ENCODE measurements around the gene UGT2B17. TPM values are rescaled to one million over a fixed set of nuclear protein-coding genes. Genes with fewer than 3 reads are reported as not detected.
"Not testable (repeated sequence)": the region's sequence is repeated elsewhere in the genome, so short reads cannot be mapped to it uniquely, and the experiment has no call there.

Gene UGT2B17
- total and polyA plus RNA-seq, 4 donors, result 1.3 to 17.2 (median 4.7) TPM; not detected in 1

- H3K4me3 ChIP-seq (ENCODE audit: low read depth in 1 of 3, low read length in 3 of 3), result no peak overlapping the region
- peaks cover 0 to 7% (median 2%) of the 10 kb centered on the region in 4 donors for H3K4me1 ChIP-seq (ENCODE audit: control insufficient read depth in 4 of 4, insufficient read depth in 4 of 4, low read length in 3 of 4)
- TF ChIP-seq FOXA2 (IDR thresholded peaks at IDR 0.05) (no peak), SP1 (IDR thresholded peaks at IDR 0.05) (no peak), YY1 (IDR thresholded peaks at IDR 0.05) (no peak), TAF1 (conservative IDR thresholded peaks at IDR 0.05) (no peak), REST (IDR thresholded peaks at IDR 0.05) (no peak), JUND (IDR thresholded peaks at IDR 0.05) (no peak), MAX (IDR thresholded peaks at IDR 0.05) (no peak), ATF3 (IDR thresholded peaks at IDR 0.05) (no peak), HNF4A (conservative IDR thresholded peaks at IDR 0.05) (no peak), FOXA1 (IDR thresholded peaks at IDR 0.05) (no peak), RAD21 (IDR thresholded peaks at IDR 0.05) (no peak), NR2F2 (IDR thresholded peaks at IDR 0.05) (no peak)
- no peak for DNase-seq (ENCODE audit: low spot score)
- no peak overlapping the region for H3K9ac ChIP-seq (ENCODE audit: low read depth in 1 of 2, low read length in 2 of 2)
- H3K27me3 ChIP-seq (ENCODE audit: control insufficient read depth in 4 of 4, insufficient read depth in 4 of 4, low read length in 3 of 4), result no peaks in the 10 kb centered on the region
- no peaks in the 10 kb centered on the region for H3K36me3 ChIP-seq (ENCODE audit: control insufficient read depth in 4 of 4, insufficient read depth in 3 of 4, low read depth in 1 of 4, low read length in 3 of 4)
- no peak overlapping the region for H3K27ac ChIP-seq (ENCODE audit: low read depth in 1 of 2, low read length in 2 of 2)
- H3K9me3 ChIP-seq (ENCODE audit: control insufficient read depth in 4 of 4, low read length in 3 of 4), result no peaks in the 10 kb centered on the region
- 76% methylated on average over 7 of the region's 7 CpGs for WGBS
Observed at GRCh38 chr4:68569466-68570121, 6.5 kb downstream of the UGT2B17 start.

- not testable (repeated sequence) for H3K9me3 ChIP-seq (ENCODE audit: control insufficient read depth in 4 of 4, low read length in 3 of 4); H3K4me1 ChIP-seq (ENCODE audit: control insufficient read depth in 4 of 4, insufficient read depth in 4 of 4, low read length in 3 of 4); H3K36me3 ChIP-seq (ENCODE audit: control insufficient read depth in 4 of 4, insufficient read depth in 3 of 4, low read depth in 1 of 4, low read length in 3 of 4); H3K4me3 ChIP-seq (ENCODE audit: low read depth in 1 of 3, low read length in 3 of 3); H3K27me3 ChIP-seq (ENCODE audit: control insufficient read depth in 4 of 4, insufficient read depth in 4 of 4, low read length in 3 of 4); H3K27ac ChIP-seq (ENCODE audit: low read depth in 1 of 2, low read length in 2 of 2); DNase-seq (ENCODE audit: low spot score); H3K9ac ChIP-seq (ENCODE audit: low read depth in 1 of 2, low read length in 2 of 2)
- peak; percentile 2 for TF ChIP-seq CTCF (IDR thresholded peaks at IDR 0.05; ENCODE audit: low read depth, low read length, missing input control)
- peak; percentile 29 to 58 for TF ChIP-seq RAD21 (IDR thresholded peaks at IDR 0.05)
- 51% methylated on average over 1 of the region's 1 CpG for WGBS
Observed at GRCh38 chr4:68569036-68569435, 7.1 kb downstream of the UGT2B17 start.

GRCh38 chr4:68568535-68568934 lies 7.6 kb downstream of the UGT2B17 start:
- 28% methylated on average over 4 of the region's 4 CpGs for WGBS
- H3K4me3 ChIP-seq (ENCODE audit: low read depth in 1 of 3, low read length in 3 of 3); DNase-seq (ENCODE audit: low spot score); H3K4me1 ChIP-seq (ENCODE audit: control insufficient read depth in 4 of 4, insufficient read depth in 4 of 4, low read length in 3 of 4); H3K36me3 ChIP-seq (ENCODE audit: control insufficient read depth in 4 of 4, insufficient read depth in 3 of 4, low read depth in 1 of 4, low read length in 3 of 4); H3K9me3 ChIP-seq (ENCODE audit: control insufficient read depth in 4 of 4, low read length in 3 of 4); H3K27me3 ChIP-seq (ENCODE audit: control insufficient read depth in 4 of 4, insufficient read depth in 4 of 4, low read length in 3 of 4); H3K9ac ChIP-seq (ENCODE audit: low read depth in 1 of 2, low read length in 2 of 2); H3K27ac ChIP-seq (ENCODE audit: low read depth in 1 of 2, low read length in 2 of 2): not testable (repeated sequence)

- not testable (repeated sequence) for H3K9me3 ChIP-seq (ENCODE audit: control insufficient read depth in 4 of 4, low read length in 3 of 4); H3K4me3 ChIP-seq (ENCODE audit: low read depth in 1 of 3, low read length in 3 of 3); H3K4me1 ChIP-seq (ENCODE audit: control insufficient read depth in 4 of 4, insufficient read depth in 4 of 4, low read length in 3 of 4); H3K27ac ChIP-seq (ENCODE audit: low read depth in 1 of 2, low read length in 2 of 2); H3K27me3 ChIP-seq (ENCODE audit: control insufficient read depth in 4 of 4, insufficient read depth in 4 of 4, low read length in 3 of 4); H3K36me3 ChIP-seq (ENCODE audit: control insufficient read depth in 4 of 4, insufficient read depth in 3 of 4, low read depth in 1 of 4, low read length in 3 of 4); H3K9ac ChIP-seq (ENCODE audit: low read depth in 1 of 2, low read length in 2 of 2); DNase-seq (ENCODE audit: low spot score)
- WGBS, result 61% methylated on average over 1 of the region's 1 CpG
Observed at GRCh38 chr4:68566364-68566763, 9.8 kb downstream of the UGT2B17 start.

- WGBS, result 99% methylated on average over 1 of the region's 1 CpG
- DNase-seq (ENCODE audit: low spot score); H3K27me3 ChIP-seq (ENCODE audit: control insufficient read depth in 4 of 4, insufficient read depth in 4 of 4, low read length in 3 of 4); H3K9me3 ChIP-seq (ENCODE audit: control insufficient read depth in 4 of 4, low read length in 3 of 4); H3K4me3 ChIP-seq (ENCODE audit: low read depth in 1 of 3, low read length in 3 of 3); H3K27ac ChIP-seq (ENCODE audit: low read depth in 1 of 2, low read length in 2 of 2); H3K36me3 ChIP-seq (ENCODE audit: control insufficient read depth in 4 of 4, insufficient read depth in 3 of 4, low read depth in 1 of 4, low read length in 3 of 4); H3K9ac ChIP-seq (ENCODE audit: low read depth in 1 of 2, low read length in 2 of 2): not testable (repeated sequence)
- peaks cover 0 to 10% (median 2%) of the 10 kb centered on the region in 4 donors for H3K4me1 ChIP-seq (ENCODE audit: control insufficient read depth in 4 of 4, insufficient read depth in 4 of 4, low read length in 3 of 4)
Observed at GRCh38 chr4:68565082-68565481, 11.0 kb downstream of the UGT2B17 start.
